ENCODE data around the gene NCKAP5.

NCKAP5 gene

DNA sequence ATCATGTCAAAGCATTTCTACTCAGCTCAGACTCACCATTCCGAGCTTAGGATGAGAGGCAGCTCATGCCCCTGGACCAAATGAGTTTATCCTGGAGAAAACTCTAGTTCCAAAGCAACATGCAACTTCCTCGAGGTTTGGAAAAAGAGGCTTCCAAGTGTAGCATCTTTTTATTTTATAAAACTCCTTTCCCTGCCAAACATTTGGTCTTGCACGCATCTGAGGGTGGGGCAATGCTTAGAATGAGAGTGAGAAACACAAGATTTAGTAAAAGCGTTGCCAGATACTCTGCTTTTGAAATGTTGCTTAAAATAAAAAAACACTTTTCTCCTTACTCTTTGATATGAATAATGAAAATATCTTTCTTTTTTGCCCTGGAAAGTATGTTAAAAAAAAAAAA lies 151.5 kb downstream of the NCKAP5 start:
- no peak for DNase-seq

DNA sequence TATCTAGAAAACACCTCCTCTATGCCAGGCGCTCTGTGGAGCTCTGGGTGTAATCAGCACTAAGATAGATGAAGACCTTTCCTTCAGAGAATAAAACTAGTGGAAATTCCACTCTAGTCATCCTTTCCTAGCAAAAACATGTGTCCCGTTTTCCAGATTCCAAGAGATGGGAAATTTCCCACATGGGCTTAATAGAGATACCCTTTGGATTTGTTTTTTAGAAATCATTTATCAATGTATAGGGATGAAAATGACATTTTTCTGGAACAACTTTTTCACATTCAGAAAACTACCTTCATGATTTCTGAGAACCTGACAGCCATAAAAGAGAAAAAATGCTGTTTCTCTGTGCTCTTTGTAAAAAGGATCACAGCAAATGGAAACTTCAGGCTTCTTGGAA lies 152.1 kb downstream of the NCKAP5 start:
- DNase-seq, result no peak

DNA sequence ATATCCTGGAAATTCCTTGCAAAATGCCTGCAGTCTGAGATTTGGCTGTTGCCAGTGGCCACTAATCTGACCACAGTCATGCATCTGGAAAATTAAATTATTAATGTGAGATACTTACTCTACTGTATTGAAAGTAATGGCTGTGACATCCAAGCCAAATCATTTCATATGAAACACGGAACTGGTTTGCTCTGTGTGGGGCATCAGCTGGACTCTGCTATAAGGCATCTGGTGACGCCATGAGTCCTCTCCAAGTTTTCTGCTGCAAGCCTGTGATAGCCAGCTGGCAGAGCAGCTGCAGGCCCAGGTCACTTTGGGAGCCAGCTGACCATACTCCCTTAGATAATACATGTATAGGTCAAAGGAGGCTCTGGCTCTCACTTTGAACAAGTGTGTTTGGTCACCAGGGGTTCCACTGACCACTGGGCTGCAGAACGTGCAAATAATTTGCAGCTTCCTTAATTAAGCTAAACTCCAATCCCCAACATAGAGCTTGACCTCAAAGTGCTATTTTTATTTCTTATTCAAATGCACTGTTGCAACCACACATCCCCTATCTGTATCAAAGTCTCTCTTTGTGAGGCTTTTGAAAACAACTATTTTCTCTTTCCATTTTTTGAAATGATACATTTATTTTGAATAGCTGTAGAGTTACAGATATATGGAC lies 152.9 kb downstream of the NCKAP5 start:
- DNase-seq, result no peak

DNA sequence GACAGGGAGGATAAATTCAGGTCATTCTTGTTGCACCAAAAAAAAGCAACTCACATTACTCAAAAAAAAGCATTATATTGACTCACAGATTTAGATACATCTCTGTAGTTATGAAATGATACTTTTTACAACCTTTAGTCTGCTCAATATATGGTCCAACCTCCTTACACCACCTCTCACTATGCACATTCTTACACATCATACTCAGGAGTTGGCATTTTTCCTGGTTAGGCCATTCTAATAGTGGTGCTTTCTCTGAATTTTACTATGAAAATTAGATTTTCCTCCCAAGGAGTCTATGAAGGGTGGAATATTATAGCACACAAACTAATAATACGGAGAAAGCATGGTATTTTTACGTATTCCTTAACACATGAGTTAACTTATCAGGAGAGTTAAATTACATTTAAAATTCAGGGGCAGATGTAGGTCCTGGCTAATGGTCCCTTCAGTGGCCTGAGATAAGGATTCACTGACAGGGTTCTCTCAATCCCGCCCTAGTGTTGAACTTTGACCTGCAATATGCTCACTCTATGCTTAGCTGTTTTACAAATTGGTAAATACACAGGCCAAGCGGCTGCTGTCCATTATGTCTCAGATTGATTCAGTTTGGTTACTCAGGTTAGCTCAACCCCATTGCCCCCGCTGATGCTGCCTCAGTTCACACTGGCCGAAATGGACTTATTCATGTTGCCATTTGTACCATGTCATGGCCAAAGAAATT lies 153.6 kb downstream of the NCKAP5 start:
- DNase-seq, result no peak

DNA sequence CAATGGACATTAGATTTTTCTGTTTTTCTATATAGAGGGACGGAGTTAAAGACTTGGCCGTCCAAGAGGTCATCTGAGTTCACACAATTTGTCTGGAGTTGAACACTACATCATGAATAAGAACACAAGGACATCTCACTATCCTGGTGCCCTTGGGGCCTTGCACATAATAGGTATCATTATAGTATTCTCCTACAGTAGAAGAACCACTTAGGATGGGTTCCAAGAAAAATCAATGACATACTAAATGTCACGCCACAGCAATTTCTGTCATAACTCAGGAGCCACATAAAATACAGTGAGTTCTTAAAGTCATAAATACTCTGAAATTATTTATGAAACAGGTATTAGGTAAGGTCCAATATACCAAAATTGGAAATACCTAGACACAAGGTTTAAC lies 154.4 kb downstream of the NCKAP5 start:
- DNase-seq, result no peak

DNA sequence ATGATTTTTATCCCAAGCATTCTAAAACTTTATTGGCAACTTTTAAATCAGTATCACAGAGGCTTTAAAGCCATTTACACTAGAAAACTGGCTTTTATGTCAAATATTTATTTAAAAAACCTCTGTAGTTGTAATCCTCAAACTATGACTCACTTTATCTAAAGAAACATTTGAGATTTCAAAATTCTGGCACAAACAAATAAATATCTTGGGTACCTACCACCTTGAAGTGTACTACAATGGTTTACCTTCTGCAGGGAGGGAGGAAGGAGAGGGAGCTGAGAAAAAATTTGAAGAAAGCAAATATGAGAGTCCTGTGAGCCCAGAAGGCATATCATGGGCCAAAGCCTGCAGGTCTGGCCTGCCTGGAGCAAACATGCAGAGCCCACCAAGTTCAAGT lies 155.6 kb downstream of the NCKAP5 start:
- no peak for DNase-seq

DNA sequence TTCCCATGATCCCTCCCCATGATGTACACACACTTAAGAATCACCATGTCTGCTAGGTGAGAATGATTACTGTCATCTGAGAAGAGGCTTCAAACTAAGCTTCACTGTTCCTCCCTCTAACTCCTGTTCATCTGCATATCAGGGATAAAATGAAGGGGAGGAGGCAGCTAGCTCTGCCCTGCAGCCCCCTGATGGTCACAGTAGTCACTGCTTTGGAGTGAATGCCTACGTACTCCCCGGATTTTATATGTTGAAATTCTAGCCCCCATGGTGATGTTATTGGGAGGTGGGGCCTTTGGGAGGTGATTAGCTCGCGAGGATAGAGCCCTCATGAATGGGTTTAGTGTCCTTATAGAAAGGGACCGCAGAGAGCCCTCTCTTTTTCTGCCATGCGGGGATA lies 156.4 kb downstream of the NCKAP5 start:
- DNase-seq, result no peak

DNA sequence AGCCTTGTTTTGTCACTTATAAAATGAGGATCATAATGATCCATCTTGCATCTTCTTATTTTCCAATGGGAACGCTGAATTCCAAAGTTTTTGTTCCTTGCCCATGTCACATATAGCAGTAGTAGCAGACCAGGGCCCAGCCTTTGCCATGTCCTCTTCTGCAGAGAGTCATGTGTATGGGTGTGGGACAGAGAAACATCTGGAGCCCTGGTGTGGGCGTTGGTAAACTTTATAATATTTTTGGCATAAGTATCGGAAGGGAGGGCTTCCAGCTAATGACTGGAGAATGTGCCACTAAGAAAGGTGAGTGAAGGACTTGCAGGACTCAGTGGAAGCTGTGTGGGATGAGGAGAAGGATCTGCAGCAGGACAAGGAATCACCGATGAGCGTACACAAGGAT lies 157.2 kb downstream of the NCKAP5 start:
- DNase-seq, result no peak

DNA sequence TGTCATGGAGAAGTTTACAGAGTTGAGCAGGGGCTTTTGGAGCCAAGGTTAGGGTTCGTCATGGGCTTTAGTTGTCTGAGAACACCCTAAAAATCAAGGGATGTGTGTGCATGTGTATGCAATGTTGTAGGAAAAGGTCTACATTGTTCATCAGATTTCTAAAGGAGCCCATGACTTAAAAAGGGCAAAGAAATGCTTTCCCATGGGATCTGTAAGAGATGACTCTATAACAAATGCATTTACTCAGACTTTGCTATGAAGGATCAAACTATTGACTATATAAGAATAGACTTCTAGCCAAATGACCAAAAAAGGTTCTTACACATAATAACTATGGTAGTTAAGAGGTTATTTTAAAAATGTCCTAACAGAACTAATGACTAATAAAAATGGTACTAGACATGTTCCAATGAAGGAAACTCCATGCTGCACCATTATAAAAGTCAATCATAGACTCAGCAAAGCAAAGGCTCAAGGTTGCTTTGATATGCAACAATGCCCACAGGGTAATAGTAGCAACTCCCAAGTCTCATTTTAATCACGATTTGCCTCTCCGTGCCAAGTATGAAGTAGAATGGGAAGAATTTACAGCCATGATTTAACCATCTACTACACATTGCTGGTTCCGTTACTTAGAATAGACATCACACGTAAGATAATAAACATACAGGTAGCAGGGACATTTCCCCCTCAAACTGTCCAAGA lies 158.5 kb downstream of the NCKAP5 start:
- DNase-seq, result no peak

DNA sequence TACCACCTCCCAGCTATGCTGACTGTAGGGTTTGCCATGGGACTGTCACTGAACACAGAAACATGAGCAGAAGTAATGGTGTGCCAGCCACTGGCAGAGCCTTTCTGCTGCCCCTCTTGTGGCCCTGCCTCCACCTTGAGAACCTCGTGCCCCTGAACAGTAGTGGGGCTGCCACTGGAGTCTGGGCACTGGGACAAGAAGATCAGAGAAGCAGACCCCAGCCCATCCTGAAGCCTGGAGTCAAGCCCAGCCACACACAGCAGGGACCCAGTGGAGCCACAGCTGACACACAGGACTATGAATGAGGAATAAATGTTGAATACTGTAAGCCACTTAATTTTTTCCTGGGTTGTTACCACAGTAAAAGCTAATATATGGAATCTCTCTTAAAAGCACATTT lies 159.6 kb downstream of the NCKAP5 start:
- no peak for DNase-seq

DNA sequence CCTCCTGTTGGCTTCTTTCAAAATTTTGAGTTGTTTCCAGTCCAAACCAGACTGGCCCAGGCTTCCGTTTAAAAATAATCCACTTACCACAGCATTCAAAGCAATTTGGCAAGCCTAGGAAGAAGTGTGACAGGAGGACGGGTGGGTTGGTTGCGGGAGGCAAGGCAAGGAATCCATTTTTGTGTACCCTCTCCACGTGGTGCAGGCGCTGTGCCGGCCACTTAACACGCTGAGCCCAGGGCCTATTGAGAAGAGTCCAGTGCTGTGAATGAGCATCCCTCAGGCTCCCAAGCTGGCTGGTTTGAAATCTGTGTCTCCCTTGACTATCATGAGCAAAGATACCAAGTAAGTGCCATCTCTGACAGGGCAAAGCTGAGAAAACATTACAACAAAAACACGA lies 160.9 kb downstream of the NCKAP5 start:
- no peak for DNase-seq

DNA sequence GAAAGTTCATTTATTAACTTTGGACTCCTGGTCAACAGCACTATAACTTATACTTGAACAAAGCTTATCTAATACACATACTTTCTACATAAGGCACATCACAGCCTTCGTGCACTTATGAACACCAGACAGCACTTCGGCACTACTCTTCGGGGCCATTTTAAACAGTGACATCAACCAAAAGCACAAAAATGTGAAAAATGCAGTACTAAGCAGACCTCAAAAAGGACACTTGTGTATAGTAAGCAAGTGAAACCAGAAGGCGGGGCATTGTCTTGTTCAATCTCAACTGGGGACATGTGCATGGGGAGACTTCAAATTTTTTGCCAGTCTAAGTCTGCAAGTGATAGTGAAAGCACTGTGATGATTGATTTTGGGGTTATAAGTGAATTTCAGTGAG lies 163.0 kb downstream of the NCKAP5 start:
- no peak for DNase-seq

DNA sequence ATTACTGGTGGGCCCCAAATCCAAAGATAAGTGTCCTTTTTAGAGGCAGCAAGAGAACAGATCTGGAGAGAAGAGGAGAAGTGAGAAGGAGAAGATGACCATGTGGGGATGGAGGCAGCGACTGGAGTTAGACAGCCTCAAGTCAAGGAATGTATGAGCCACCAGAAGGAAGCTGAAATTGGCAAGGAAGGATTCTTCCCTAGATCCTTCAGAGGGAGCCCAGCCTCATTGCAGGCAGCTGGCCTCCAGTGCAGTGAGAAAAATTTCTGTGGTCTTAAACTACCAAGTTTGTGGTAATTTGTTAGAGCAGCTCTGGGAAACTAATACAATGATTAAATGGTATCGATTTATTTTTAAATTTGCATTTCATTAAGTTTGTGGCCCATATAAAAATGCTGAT lies 167.9 kb downstream of the NCKAP5 start:
- no peak for DNase-seq

DNA sequence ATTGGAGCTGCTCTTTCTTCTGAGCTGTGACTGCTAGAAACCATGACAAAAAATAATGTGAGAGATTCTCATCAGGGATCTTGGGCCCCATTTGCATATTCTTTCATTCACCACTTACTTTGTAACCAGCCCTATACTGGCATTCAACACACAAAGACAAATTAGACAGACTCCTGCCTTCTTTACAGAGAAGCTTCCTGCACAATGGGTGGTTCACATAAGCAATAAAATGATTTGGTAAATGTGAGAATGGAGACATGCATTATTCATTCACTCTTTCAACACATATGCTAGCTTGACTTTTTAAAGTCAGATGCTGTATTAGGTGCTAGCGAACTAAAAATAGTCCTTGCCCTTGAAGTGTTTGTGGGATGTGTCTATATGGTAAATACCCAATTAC lies 174.4 kb downstream of the NCKAP5 start:
- DNase-seq, result no peak

DNA sequence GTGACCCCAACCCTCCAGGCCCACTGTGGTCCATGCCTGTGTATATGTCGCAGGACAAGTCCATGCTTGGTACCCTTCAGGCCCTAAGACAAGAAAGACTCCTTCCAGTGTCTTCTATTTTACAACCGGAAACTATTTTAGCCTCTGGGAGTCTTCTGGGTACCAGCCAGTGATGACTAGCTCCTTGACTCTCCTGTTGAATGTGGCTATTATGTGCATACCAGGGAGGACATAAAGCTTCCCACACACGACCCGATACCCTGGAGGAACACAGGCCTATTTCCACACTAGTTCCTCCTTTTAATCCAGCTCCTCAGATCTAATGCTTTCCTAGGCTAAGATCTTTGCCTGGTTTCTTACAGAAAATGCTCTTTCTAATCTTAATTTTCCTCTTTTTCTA lies 178.1 kb downstream of the NCKAP5 start:
- DNase-seq, result no peak

DNA sequence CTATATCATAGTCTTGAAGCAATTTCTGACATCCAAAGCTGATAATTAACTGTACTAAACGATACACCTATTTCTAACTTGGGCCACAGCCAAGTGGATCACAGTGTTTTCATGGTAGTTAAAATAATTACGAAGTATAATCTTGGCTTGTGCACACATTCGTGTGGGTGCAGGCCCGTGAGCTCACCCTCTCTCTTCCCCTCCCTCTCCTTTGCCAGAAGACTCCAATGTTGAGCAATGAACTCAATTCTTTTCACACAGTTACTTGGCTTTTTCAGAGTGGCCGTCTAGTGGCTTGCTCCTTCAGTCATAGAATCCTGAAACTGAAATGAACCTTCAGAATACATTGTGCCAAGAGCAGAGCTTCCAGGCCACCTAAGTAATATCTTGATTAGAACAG lies 178.7 kb downstream of the NCKAP5 start:
- no peak for DNase-seq

DNA sequence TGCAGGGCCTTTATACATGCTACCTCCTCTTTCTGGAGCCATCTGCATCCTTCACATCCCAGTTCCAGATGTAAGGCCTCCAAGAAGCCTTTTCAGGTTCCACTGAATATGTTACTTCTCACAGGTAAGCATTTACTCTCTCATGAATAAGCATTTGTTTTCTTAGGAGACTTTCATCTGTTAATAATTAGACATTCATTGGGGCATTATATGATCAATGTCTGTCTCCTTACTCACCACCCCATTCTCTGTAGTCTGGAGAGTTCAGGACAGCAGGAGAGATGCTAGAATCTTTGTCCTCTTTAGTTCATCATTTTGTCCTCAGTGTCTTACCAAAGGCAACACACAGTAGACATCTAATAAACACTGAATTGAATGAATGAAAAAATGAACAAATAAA lies 185.7 kb downstream of the NCKAP5 start:
- no peak for DNase-seq

DNA sequence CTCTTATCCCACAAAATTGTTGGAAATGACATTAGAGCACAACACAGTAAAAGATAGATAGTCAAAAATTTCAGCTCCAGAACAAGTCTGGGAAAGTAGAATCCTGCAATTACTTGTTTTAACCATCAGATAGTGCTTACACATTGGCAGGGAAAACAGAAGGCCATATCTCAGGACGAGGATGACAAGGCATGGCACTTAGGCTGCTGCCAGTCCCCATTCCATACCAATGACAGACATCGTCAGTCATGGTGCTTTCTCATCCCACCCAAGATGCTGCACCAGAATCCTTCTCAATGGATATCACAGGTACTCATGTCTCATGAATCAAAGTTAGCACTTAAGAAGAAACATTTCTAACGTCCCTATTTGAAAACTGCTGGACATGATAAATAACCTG lies 187.3 kb downstream of the NCKAP5 start:
- DNase-seq, result no peak

DNA sequence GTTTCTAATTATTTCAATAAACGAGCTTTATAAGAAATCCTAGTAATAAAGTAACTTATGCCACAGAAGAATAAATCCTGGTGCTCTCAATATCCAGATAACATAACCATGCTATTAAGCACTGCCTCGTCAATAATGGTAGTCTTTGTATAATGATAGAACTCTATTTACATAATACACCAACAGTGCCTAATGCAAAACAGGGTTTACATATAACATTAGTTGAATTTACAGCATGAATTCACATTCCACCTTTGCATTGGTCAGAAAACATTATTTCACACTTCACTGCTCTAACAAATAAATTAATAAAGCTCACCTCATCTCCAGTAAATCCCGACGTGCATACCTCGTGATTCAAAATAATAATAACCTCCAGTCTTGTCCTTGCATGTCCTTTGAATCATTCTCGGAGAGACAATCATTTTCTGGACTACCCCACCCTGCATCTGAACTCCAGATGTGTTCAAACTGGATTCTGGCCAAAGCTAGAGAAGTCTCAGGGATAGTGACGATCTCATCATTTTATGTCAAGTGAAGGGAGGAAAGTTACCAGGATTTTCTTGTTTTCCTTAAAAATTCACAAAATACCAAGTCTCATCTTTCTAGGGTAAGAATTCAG lies 189.2 kb downstream of the NCKAP5 start:
- peak; percentile 48 for DNase-seq

DNA sequence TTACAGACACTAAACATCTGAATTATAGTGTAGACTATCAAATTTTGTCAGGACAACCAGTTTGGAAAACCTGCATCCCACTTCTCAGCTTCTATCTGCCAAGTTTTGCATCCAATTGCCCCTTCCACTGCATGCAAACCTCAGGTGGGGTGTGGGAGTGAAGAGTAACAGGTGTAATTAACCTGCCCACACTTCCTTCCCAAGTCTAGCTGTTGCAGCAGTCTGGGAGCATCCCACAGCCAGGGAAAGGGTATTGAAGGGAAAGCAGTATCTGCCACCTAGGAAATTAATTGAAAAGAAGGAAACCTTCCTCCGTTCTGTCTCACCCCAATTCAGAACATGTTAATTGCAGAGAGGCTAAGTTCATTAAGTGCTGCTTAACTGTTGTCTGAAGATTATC lies 189.9 kb downstream of the NCKAP5 start:
- no peak for DNase-seq

DNA sequence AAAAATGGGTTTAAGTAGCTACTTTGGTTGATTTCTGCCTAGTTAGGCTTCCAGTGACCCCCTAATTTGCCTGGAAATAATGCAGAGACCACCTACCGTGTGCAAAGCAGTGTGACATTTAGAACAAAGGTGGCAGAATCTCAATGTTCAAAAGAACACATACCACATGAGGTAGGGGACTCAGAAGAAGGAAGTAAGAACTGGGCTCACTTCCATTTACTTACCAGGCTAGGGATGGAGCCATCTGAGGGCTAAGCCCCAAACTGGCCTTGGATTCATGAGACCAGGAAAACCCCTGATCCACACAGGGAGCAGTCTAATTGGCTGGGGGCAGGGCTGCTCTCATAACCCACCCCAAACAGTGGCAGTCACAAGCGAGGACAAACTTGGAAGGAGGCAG lies 190.7 kb downstream of the NCKAP5 start:
- DNase-seq, result no peak

DNA sequence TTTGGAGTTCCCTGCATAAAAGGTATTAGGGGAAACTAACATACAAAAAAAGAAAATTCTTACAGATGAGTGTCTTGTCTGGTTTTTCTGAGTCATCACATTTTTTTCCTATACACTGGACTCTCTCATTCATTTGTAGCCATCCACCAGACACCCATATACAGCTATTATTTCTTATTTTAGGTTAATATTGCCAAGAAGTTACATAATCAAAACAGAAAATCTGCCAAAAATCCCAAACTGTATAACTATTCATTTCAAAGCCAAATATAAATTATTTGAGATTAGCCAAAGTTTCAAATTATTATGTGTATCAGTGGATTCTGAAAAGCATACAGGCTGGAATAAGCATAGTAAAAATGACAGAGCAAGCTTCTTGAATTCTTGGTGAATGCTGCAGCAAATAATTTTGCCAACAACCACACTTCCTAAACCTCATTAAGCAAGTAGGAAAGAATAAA lies 191.2 kb downstream of the NCKAP5 start:
- no peak for DNase-seq

DNA sequence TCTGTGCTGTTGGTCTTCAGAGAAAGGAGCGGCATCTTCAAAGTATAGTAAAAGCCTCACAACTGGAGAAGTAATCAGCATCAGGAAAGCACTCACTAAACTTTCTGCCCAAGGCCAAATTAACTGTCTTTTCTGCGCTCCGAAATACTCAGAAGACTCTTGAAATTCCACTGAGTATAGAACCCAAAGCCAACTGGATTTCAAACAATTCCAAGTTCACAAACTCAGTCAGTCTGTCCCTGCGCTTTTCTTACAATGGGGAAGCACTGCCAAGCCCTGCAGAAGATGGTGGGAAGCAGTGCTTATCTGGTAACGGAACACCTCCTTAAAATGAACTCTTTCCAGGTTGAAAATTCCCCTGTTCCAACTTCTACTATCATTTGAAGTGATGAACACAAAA lies 193.5 kb downstream of the NCKAP5 start:
- no peak for DNase-seq

DNA sequence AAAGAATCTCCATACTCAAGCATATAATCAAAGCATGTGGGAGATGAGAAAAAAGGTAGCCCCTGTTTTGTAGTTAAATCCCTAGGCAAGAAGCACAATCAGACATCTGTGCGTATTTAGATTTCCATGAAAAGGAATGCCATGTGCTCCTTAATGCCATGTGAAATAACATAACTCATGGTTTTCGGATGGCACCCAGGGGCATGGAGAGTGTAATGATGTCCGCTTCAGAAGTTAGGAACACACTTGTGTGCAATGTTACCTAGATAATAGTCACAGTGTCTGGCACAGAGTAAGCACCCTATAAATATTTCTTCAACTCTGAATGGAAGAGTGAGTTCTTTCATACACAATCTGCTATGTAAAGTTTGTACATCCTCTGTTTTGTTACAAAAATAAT lies 197.0 kb downstream of the NCKAP5 start:
- DNase-seq, result no peak

Measured in NCI-H1048 (cell line).